Measurements from ENCODE around the gene LSM4. TPM values are rescaled to one million over a fixed set of nuclear protein-coding genes. Genes with fewer than 3 reads are reported as not detected.

The LSM4 gene
- total and polyA plus RNA-seq, 2 of the 4 experiments (the other 2 are of a cell fraction): 44.8 to 118 TPM

GRCh38 chr19:18264971-18265540 lies 57.8 kb downstream of the LSM4 start:
- WGBS, 2 experiments (ENCODE audit: extremely low coverage in 2 of 2, insufficient read length in 1 of 2): 96% methylated on average over 17 of the region's 23 CpGs; no CpG with 5 or more reads in 1 of the 2 experiments
- H4K20me1 ChIP-seq (ENCODE audit: insufficient read depth, low read length): peaks cover 4% of the 10 kb centered on the region; the same call in 1 of the 2 replicates
- ChIA-PET CTCF (no interaction called here), POLR2A (ENCODE audit: unreplicated experiment) (no interaction called here)
- H2BK20ac ChIP-seq (ENCODE audit: low read depth, low read length): no peak overlapping the region
- H3K79me1 ChIP-seq (ENCODE audit: low read depth in 1 of 2, low read length in 2 of 2): no peaks in the 10 kb centered on the region; a peak in 1 of 4 replicates
- no peak overlapping the region for H4K91ac ChIP-seq (ENCODE audit: insufficient read depth, low read depth, low read length)
- H3K18ac ChIP-seq (ENCODE audit: low read depth, low read length): no peak overlapping the region
- peaks cover 3% of the 10 kb centered on the region; the same call in 1 of the 2 replicates for H3K9me1 ChIP-seq (ENCODE audit: insufficient read depth, low read length)
- no peak overlapping the region for H2AK9ac ChIP-seq (replicated peaks; ENCODE audit: low read depth, low read length, poor library complexity)
- H3K9ac ChIP-seq (ENCODE audit: low read depth, low read length): no peak overlapping the region
- H3K23ac ChIP-seq (ENCODE audit: low read depth, low read length): no peak overlapping the region
- H4K8ac ChIP-seq (ENCODE audit: low read depth in 2 of 2, low read length in 2 of 2): no peak overlapping the region
- TF ChIP-seq POLR2A (IDR thresholded peaks at IDR 0.05; ENCODE audit: low read depth, low read length) (no peak), RAD21 (IDR thresholded peaks at IDR 0.05; ENCODE audit: low read length) (no peak), FOS (IDR thresholded peaks at IDR 0.05; ENCODE audit: low read depth, low read length) (no peak), CHD1 (IDR thresholded peaks at IDR 0.05; ENCODE audit: low read depth, low read length) (no peak), CEBPB (IDR thresholded peaks at IDR 0.05; ENCODE audit: low read depth, low read length) (no peak), MAZ (IDR thresholded peaks at IDR 0.05; ENCODE audit: borderline replicate concordance, low read depth, low read length) (no peak), MAFK (IDR thresholded peaks at IDR 0.05; ENCODE audit: low read depth, low read length) (no peak), RFX5 (IDR thresholded peaks at IDR 0.05; ENCODE audit: low read depth, low read length) (no peak), SMC3 (IDR thresholded peaks at IDR 0.05; ENCODE audit: low read depth, low read length) (no peak), RCOR1 (IDR thresholded peaks at IDR 0.05; ENCODE audit: insufficient replicate concordance, low read length) (no peak), NFE2L2 (IDR thresholded peaks at IDR 0.05; ENCODE audit: low read depth, low read length) (no peak), ELK1 (IDR thresholded peaks at IDR 0.05; ENCODE audit: borderline replicate concordance, low read depth, low read length) (no peak)
- TF ChIP-seq, protein P1, sequence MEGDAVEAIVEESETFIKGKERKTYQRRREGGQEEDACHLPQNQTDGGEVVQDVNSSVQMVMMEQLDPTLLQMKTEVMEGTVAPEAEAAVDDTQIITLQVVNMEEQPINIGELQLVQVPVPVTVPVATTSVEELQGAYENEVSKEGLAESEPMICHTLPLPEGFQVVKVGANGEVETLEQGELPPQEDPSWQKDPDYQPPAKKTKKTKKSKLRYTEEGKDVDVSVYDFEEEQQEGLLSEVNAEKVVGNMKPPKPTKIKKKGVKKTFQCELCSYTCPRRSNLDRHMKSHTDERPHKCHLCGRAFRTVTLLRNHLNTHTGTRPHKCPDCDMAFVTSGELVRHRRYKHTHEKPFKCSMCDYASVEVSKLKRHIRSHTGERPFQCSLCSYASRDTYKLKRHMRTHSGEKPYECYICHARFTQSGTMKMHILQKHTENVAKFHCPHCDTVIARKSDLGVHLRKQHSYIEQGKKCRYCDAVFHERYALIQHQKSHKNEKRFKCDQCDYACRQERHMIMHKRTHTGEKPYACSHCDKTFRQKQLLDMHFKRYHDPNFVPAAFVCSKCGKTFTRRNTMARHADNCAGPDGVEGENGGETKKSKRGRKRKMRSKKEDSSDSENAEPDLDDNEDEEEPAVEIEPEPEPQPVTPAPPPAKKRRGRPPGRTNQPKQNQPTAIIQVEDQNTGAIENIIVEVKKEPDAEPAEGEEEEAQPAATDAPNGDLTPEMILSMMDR (conservative IDR thresholded peaks at IDR 0.05; ENCODE audit: low read depth, low read length): no peak
- no peaks in the 10 kb centered on the region for H3K9me3 ChIP-seq (ENCODE audit: control insufficient read depth, insufficient read depth, low read length)
- in situ Hi-C loops (cut with MboI; ENCODE audit: low sequenced_read_pairs) (no loop called here), dilution Hi-C loops (cut with HindIII; ENCODE audit: low sequenced_read_pairs, unreplicated experiment) (no loop called here), intact Hi-C loops (cut with micrococcal nuclease) (no loop called here)
- no peaks in the 10 kb centered on the region for H3K4me1 ChIP-seq (ENCODE audit: control insufficient read depth, insufficient read depth, low read length)
- H3K56ac ChIP-seq (ENCODE audit: extremely low read depth, insufficient read depth, low read length): no peak overlapping the region
- no peak for DNase-seq
- H3K27ac ChIP-seq (ENCODE audit: insufficient read depth, low read length): no peak overlapping the region
- H3K4me2 ChIP-seq (ENCODE audit: low read depth, low read length): no peak overlapping the region
- H2BK5ac ChIP-seq (ENCODE audit: low read depth, low read length, poor library complexity, severe bottlenecking): no peak overlapping the region
- no peak overlapping the region for H3K4ac ChIP-seq (ENCODE audit: low read depth, low read length)
- no peak for ATAC-seq (ENCODE audit: low read depth)
- H2BK120ac ChIP-seq (ENCODE audit: low read depth, low read length): no peak overlapping the region
- BruUV-seq (replicated peaks): no TSS peak
- H3K36me3 ChIP-seq (ENCODE audit: control insufficient read depth, insufficient read depth, low read length): peaks cover 34% of the 10 kb centered on the region
- H4K5ac ChIP-seq (ENCODE audit: low read depth, low read length): no peak overlapping the region
- H2BK15ac ChIP-seq (ENCODE audit: low read depth, low read length): no peak overlapping the region
- H2AFZ ChIP-seq (replicated peaks; ENCODE audit: low read length, poor library complexity): no peak overlapping the region
- no peaks in the 10 kb centered on the region for H3K27me3 ChIP-seq (ENCODE audit: control insufficient read depth, insufficient read depth, low read length)
- no peak overlapping the region for H3K14ac ChIP-seq (replicated peaks; ENCODE audit: low read depth, low read length)
- no peak overlapping the region for H3K4me3 ChIP-seq (ENCODE audit: insufficient read depth, low read depth, low read length)
- H2AK5ac ChIP-seq (ENCODE audit: low read depth, low read length): no peak overlapping the region

Measured in IMR-90 (cell line).